OCI-LY1 (cell line): ENCODE results near the gene MAP2K1.

Experiments
- CTCF ChIP-seq: fragments of 200-600 bp; sonication (generic), shearing (Covaris generic); IDR thresholded peaks from 2 replicates; pipeline ENCODE4 v1.5.1; 2017; ENCODE audit warnings: mild to moderate bottlenecking, antibody characterized with exemption, low read length, moderate library complexity, mixed read lengths
- EZH2 ChIP-seq: fragments of 200-600 bp; sonication (generic), shearing (Covaris generic); IDR thresholded peaks from 2 replicates; pipeline ENCODE4 v1.8.0; 2017; ENCODE audit warnings: borderline replicate concordance, mixed run types, mild to moderate bottlenecking, antibody characterized with exemption, low read length, moderate library complexity, mixed read lengths

DNA sequence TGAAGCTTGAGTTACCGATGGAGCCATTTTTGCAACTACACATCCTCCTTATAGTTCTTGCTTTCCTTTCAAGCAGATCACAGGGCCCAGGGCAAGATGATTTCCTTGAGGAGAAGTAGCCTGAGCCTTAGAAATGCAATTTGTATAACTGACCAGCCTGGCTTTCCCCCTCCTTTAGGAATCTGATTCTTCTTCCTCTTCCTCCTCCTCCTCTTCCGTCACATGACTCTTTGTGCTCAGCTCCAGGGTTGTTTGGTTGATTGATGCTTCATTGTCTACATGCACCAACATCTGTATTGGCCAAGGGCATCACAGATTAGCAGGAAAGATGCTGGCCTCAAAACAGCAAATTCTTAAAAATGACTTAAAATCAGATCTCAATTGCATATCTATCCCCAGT, 107.5 kb downstream of the MAP2K1 start:
- TF ChIP-seq CTCF (no peak), EZH2 (no peak)
